GM12878 (cell line): ENCODE data around the gene AKAP13. TPM values are rescaled to one million over a fixed set of nuclear protein-coding genes. Genes with fewer than 3 reads are reported as not detected.

Source experiments
- ATAC-seq: fragments of 200-7000 bp; cut with Tn5 transposase; 3 replicates; pipeline ENCODE4 v1.9.1; 2020; ENCODE audit warnings: mild to moderate bottlenecking, moderate library complexity
- BruUV-seq: library from RNA; stranded (reverse); fragments of 400-500 nt; replicated peaks from 2 replicates; lab custom pipeline; 2021; lab: Mats Ljungman, UMichigan
- CTCF ChIA-PET: fragments of 300-600 bp; sonication (Branson Sonifier 250); formaldehyde crosslinking; extraction: SDS; loops from one replicate; lab custom pipeline; 2021; ENCODE audit warnings: inconsistent platforms; lab: Yijun Ruan, JAX
- POLR2A ChIA-PET: fragments of 350-600 bp; formaldehyde crosslinking; extraction: SDS; loops from one replicate; lab custom pipeline; 2021; ENCODE audit warnings: inconsistent platforms; lab: Charles Lee
- RAD21 ChIA-PET: fragments of 300-600 bp; sonication (Branson Sonifier 250); formaldehyde crosslinking; loops from one replicate; lab custom pipeline; 2023; ENCODE audit warnings: antibody characterized with exemption; ENCODE audit not compliant: unreplicated experiment; lab: Charles Lee
- SMC1A ChIA-PET: fragments of 300-600 bp; sonication (Branson Sonifier 250); formaldehyde crosslinking; loops from one replicate; lab custom pipeline; 2023; ENCODE audit not compliant: unreplicated experiment, uncharacterized antibody; lab: Charles Lee
- DNase-seq: peaks from one replicate; pipeline ENCODE4 v3.0.0-alpha.2; 2011; ENCODE audit warnings: low read depth, low spot score
- FAIRE-seq: peaks from 3 replicates; lab custom pipeline; 2011; peaks lifted over from hg19 to GRCh38; lab: Jason Lieb, UNC
- H2AFZ ChIP-seq: 2 replicates; pipeline ENCODE4 v1.6.0; 2011; ENCODE audit warnings: low read depth, low read length, control low read depth; ENCODE audit not compliant: control insufficient read depth
- H3K27ac ChIP-seq: 2 replicates; pipeline ENCODE4 v1.5.1; 2011; ENCODE audit warnings: control low read depth; ENCODE audit not compliant: control insufficient read depth, insufficient read depth
- H3K27me3 ChIP-seq, 2 experiments: replicated peaks in 1 of 2; 2 replicates each; pipeline versions ENCODE4 v1.6.0 to v1.6.1; 2011; ENCODE audit warnings: low read length in 1 of 2; ENCODE audit not compliant: control insufficient read depth in 2 of 2, insufficient read depth in 2 of 2
- H3K36me3 ChIP-seq, 2 experiments: 2 replicates each; pipeline ENCODE4 v1.5.1; 2011; ENCODE audit warnings: low read length in 1 of 2; ENCODE audit not compliant: control insufficient read depth in 2 of 2, insufficient read depth in 2 of 2
- H3K4me1 ChIP-seq: 2 replicates; pipeline ENCODE4 v1.6.1; 2011; ENCODE audit warnings: mild to moderate bottlenecking, low read length, moderate library complexity, mixed read lengths; ENCODE audit not compliant: control insufficient read depth, insufficient read depth
- H3K4me2 ChIP-seq: 2 replicates; pipeline ENCODE4 v1.6.0; 2011; ENCODE audit warnings: control low read depth; ENCODE audit not compliant: control insufficient read depth, insufficient read depth
- H3K4me3 ChIP-seq: fragments of 200-600 bp; sonication (generic); 2 replicates; pipeline ENCODE4 v1.5.1; 2016
- H3K79me2 ChIP-seq: 2 replicates; pipeline ENCODE4 v1.6.0; 2011; ENCODE audit warnings: low read length; ENCODE audit not compliant: control insufficient read depth, insufficient read depth
- H3K9ac ChIP-seq: 2 replicates; pipeline ENCODE4 v1.8.0; 2011; ENCODE audit warnings: low read length, control low read depth, mixed read lengths; ENCODE audit not compliant: control insufficient read depth, insufficient read depth
- H3K9me3 ChIP-seq: replicated peaks from 3 replicates; pipeline ENCODE4 v1.5.1; 2011; ENCODE audit warnings: mild to moderate bottlenecking, low read length; ENCODE audit not compliant: control insufficient read depth, insufficient read depth
- H4K20me1 ChIP-seq: 2 replicates; pipeline ENCODE4 v1.6.0; 2011; ENCODE audit not compliant: control insufficient read depth, insufficient read depth
- ATF7 ChIP-seq: fragments of 450-650 bp; IDR thresholded peaks from 2 replicates; pipeline ENCODE4 v1.6.1; 2016; ENCODE audit warnings: low read depth, mild to moderate bottlenecking
- MXI1 ChIP-seq: fragments of 150-350 bp; IDR thresholded peaks from 2 replicates; pipeline ENCODE4 v1.6.1; 2011; ENCODE audit warnings: low read depth, mild to moderate bottlenecking, inconsistent platforms, low read length, improper control_type of control experiment
- RELB ChIP-seq: fragments of 450-650 bp; IDR thresholded peaks from 2 replicates; pipeline ENCODE4 v1.6.1; 2017; ENCODE audit warnings: low read depth, mild to moderate bottlenecking, moderate library complexity
- SPI1 ChIP-seq: IDR thresholded peaks from 2 replicates; pipeline ENCODE4 v1.6.1; 2011; ENCODE audit warnings: low read depth, mild to moderate bottlenecking, low read length, moderate library complexity, borderline replicate concordance; ENCODE audit not compliant: insufficient read depth
- SREBF1 ChIP-seq: IDR thresholded peaks from 2 replicates; pipeline ENCODE4 v1.6.1; 2012; ENCODE audit warnings: mild to moderate bottlenecking, low read length
- WGBS: methylation state at CpG from one replicate; pipeline ENCODE4 v1.1.6; 2016; ENCODE audit warnings: low lambda C conversion rate; ENCODE audit not compliant: insufficient replicate concordance, insufficient coverage; ENCODE audit errors: missing lambda C conversion rate; 5-methylcytosine and 5-hydroxymethylcytosine counted together
- in situ Hi-C: fragments of 300-500 bp; cut with MboI; formaldehyde crosslinking; loops from 9 replicates; pipeline ENCODE4 v1.14.3; 2018; ENCODE audit warnings: mixed read lengths
- intact Hi-C: fragments of 100-400 bp; cut with micrococcal nuclease; formaldehyde crosslinking; loops from one replicate; pipeline ENCODE4 v1.14.2; 2022; ENCODE audit not compliant: unreplicated experiment
- polyA plus RNA-seq, 11 experiments: library from polyadenylated mRNA; depleted of rRNA in 4 of 11; unstranded in 6 of 11; stranded (reverse) in 5 of 11; fragments of >200 nt; fragmentation: Nextera tagmentation in 4 of 11; fragmentation: Illumina TruSeq in 1 of 11; extraction: Ambion mirVana in 4 of 11; extraction: Trizol in 1 of 11; gene quantifications; 1 replicate in 1 of 11; 2 replicates in 10 of 11; pipeline versions ENCODE4 v1.2.1 to v1.2.3, GENCODE V29; 2011 to 2016; ENCODE audit warnings: inconsistent platforms in 2 of 11, missing spikeins in 2 of 11, low read depth in 1 of 11
- total RNA-seq, 4 experiments: library from RNA; depleted of rRNA in 3 of 4; stranded (reverse); fragments of >200 nt in 3 of 4; fragmentation: Illumina TruSeq in 1 of 4; extraction: Trizol in 1 of 4; gene quantifications; 2 replicates each; pipeline versions ENCODE4 v1.2.1 to v1.2.3, GENCODE V29; 2013 to 2021
- TF ChIP-seq, protein P1 (sequence below): IDR thresholded peaks from 2 replicates; pipeline ENCODE4 v1.6.1; 2012; ENCODE audit warnings: low read depth, low read length, improper control_type of control experiment

AKAP13 gene
- total and polyA plus RNA-seq, 10 of the 15 experiments (the other 5 are each of a cell fraction or from before 2014, with no cell fraction given), result 14.4 to 74.9 (median 55.1) TPM

GRCh38 chr15:85383470-85384148 is 3.2 kb downstream of the AKAP13 start:
- Histone ChIP-seq H3K9me3 (no peaks in the 10 kb centered on the region), H4K20me1 (no peaks in the 10 kb centered on the region), H3K4me3 (peak overlapping the region; percentile 80), H3K27me3 (no peaks in the 10 kb centered on the region), H3K4me1 (peaks cover 23% of the 10 kb centered on the region), H3K36me3 (no peaks in the 10 kb centered on the region), H3K9ac (no peak overlapping the region), H3K27ac (peak overlapping the region; percentile 28; the same call in 1 of the 2 replicates), H3K79me2 (peaks cover 71% of the 10 kb centered on the region), H2AFZ (no peak overlapping the region), H3K4me2 (peak overlapping the region; percentile 76)
- ATAC-seq, result 0 out of 3 replicates have a peak, but pooled peaks have one; percentile 6
- CTCF ChIA-PET, result interaction anchor here (0.5 to 6.8 kb wide), 10 partner anchors 9 to 234 kb away, joined by 3 to 80 read pairs (median 5); no protein-coding TSS in a partner anchor
- intact Hi-C loops (loop anchor here (2.0 to 10.0 kb wide), 3 partner anchors 21 to 311 kb away; no protein-coding TSS in a partner anchor), in situ Hi-C loops (no loop called here)
- DNase-seq, result no peak
- no TSS peak for BruUV-seq
- SMC1A ChIA-PET, result interaction anchor here (0.5 to 2.6 kb wide), 17 partner anchors 13 to 122 kb away, joined by 3 to 29 read pairs (median 4); no protein-coding TSS in a partner anchor
- TF ChIP-seq ATF7, result peak; percentile 55; the same call in 1 of the 2 replicates
- peak; percentile 85 for TF ChIP-seq SPI1
- TF ChIP-seq, protein P1, sequence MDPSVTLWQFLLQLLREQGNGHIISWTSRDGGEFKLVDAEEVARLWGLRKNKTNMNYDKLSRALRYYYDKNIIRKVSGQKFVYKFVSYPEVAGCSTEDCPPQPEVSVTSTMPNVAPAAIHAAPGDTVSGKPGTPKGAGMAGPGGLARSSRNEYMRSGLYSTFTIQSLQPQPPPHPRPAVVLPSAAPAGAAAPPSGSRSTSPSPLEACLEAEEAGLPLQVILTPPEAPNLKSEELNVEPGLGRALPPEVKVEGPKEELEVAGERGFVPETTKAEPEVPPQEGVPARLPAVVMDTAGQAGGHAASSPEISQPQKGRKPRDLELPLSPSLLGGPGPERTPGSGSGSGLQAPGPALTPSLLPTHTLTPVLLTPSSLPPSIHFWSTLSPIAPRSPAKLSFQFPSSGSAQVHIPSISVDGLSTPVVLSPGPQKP, result no peak
- TF ChIP-seq SREBF1, result no peak
- peak; percentile 18; the same call in 1 of the 2 replicates for TF ChIP-seq RELB
- TF ChIP-seq MXI1, result peak; percentile 96
- RAD21 ChIA-PET, result interaction anchor here (0.8 to 8.2 kb wide), 8 partner anchors 20 to 73 kb away, joined by 3 to 121 read pairs (median 6); no protein-coding TSS in a partner anchor
- FAIRE-seq, result no peak
- 95% methylated on average over 2 of the region's 2 CpGs for WGBS
- POLR2A ChIA-PET, result interaction anchor here (1.0 to 5.6 kb wide), 7 partner anchors 17 to 71 kb away, joined by 3 to 47 read pairs (median 4); no protein-coding TSS in a partner anchor
